Suprapubic skin (tissue), 4 donors: Measurements from ENCODE around the gene CHST15. TPM values are rescaled to one million over a fixed set of nuclear protein-coding genes. Genes with fewer than 3 reads are reported as not detected.

Experiments
- DNase-seq, 2 donors: peaks; one replicate each; pipeline ENCODE4 v3.0.0-alpha.2; 2019; ENCODE audit warnings: low spot score in 2 of 2
- H3K27ac ChIP-seq: fragments of 200-600 bp; sonication (generic); one replicate; pipeline ENCODE4 v1.5.1; 2019
- H3K27me3 ChIP-seq: fragments of 200-600 bp; sonication (generic); one replicate; pipeline ENCODE4 v1.5.1; 2019
- H3K36me3 ChIP-seq: fragments of 200-600 bp; sonication (generic); one replicate; pipeline ENCODE4 v1.5.1; 2019
- H3K4me1 ChIP-seq: fragments of 200-600 bp; sonication (generic); one replicate; pipeline ENCODE4 v1.5.1; 2019
- H3K4me3 ChIP-seq: fragments of 200-600 bp; sonication (generic); one replicate; pipeline ENCODE4 v1.5.1; 2019; ENCODE audit warnings: mild to moderate bottlenecking
- H3K9me3 ChIP-seq: fragments of 200-600 bp; sonication (generic); one replicate; pipeline ENCODE4 v1.5.1; 2019
- CTCF ChIP-seq, 2 donors: fragments of 200-600 bp in 1 of 2; fragments of 450-650 bp in 1 of 2; sonication (generic) in 1 of 2; IDR thresholded peaks; one replicate each; pipeline ENCODE4 v1.5.1; 2016 to 2019; ENCODE audit warnings: antibody characterized with exemption in 2 of 2, mild to moderate bottlenecking in 1 of 2, moderate library complexity in 1 of 2
- EP300 ChIP-seq: sonication (generic); formaldehyde crosslinking; IDR thresholded peaks from one replicate; pipeline ENCODE4 v1.6.1; 2017; ENCODE audit warnings: antibody characterized with exemption
- POLR2A ChIP-seq, 2 donors: fragments of 450-650 bp; IDR thresholded peaks; one replicate each; pipeline ENCODE4 v1.6.1; 2017; ENCODE audit warnings: antibody characterized with exemption in 2 of 2, mild to moderate bottlenecking in 2 of 2, moderate library complexity in 2 of 2
- POLR2AphosphoS5 ChIP-seq, 3 donors: sonication (generic); formaldehyde crosslinking; IDR thresholded peaks; one replicate each; pipeline ENCODE4 v1.6.1; 2017; ENCODE audit warnings: antibody characterized with exemption in 3 of 3
- WGBS: methylation state at CpG from one replicate; pipeline ENCODE4 v1.1.5; 2018; 5-methylcytosine and 5-hydroxymethylcytosine counted together
- total RNA-seq, 4 donors: library from RNA; depleted of rRNA; stranded (reverse); fragments of >200 nt; gene quantifications; one replicate each; pipeline ENCODE4 v1.1.0, GENCODE V29; 2016

Gene CHST15
- total RNA-seq, 4 donors from 2014 or later: 20.6 to 59.1 (median 22.8) TPM

DNA sequence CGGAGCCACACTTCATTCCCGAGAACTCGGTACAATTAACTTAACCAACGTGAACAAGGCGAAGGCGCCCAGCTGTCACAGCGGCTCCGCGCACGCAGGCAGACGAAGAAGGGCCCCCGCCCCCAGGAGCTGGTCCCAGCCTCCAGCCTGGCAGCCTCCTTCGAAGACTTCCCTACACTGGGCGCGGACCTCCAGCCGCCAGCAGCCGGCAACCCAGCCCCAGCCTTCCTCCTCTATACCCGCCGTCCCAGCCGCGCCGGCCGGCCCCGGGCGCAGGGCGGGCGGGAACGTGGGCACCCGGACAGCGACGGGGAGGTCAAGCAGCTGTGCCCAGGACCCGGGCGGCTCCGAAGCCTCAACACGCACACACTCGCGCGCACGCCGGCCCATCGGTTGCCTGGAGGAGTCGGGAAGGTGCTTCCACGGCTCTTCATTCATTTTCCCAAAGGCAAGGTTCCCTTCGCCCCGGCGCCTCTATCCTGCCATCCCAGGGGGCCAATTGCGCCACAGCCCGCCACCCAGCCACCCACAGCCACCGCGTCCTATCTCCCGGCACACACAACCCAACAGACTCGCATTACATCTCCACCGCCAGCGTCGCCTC lies 1.6 kb downstream of the CHST15 start:
- TF ChIP-seq POLR2A (IDR thresholded peaks at IDR 0.05): no peak
- no peak for TF ChIP-seq EP300
- TF ChIP-seq CTCF (IDR thresholded peaks at IDR 0.05): no peak
- TF ChIP-seq POLR2AphosphoS5 (IDR thresholded peaks at IDR 0.05): no peak
- Histone ChIP-seq H3K4me3 (peak overlapping the region; percentile 78), H3K27ac (peak overlapping the region; percentile 83), H3K9me3 (no peaks in the 10 kb centered on the region), H3K36me3 (no peaks in the 10 kb centered on the region), H3K27me3 (peaks cover 35% of the 10 kb centered on the region), H3K4me1 (peaks cover 56% of the 10 kb centered on the region)
- WGBS: 2% methylated on average over 31 of the region's 55 CpGs
- no peak for DNase-seq

DNA sequence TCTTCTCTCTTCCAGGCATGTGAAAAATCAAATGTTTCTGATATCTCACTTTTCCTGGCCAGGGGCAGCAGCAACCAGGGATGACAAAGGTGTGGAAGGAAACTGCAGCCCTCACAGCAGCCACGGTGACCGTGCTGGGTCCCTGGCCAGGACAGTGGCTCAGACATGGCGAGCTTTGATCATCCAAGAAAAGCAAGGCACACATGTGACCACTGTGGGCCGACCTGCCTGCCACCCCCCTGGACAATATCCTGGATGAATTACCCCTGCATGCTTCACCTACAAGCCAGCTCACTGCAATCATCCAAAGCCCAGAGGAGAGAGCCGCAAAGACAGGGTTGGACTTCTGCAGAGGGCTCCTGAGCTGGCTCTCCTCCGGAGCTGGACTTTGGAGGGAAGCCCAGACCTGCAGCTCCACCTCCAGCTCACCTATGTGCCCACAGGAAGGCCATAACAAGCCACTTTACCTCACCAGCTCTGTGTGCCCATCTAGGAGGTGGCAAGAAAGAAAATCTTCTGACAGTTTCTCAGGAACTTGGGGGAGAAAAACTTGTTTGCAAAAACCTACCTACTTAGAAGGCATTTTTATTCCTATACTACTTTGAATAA lies 2.7 kb downstream of the CHST15 start:
- H3K4me3 ChIP-seq: no peak overlapping the region
- TF ChIP-seq EP300 (no peak), CTCF (IDR thresholded peaks at IDR 0.05) (no peak), POLR2A (IDR thresholded peaks at IDR 0.05) (no peak), POLR2AphosphoS5 (IDR thresholded peaks at IDR 0.05) (no peak)
- DNase-seq: no peak
- H3K9me3 ChIP-seq: no peaks in the 10 kb centered on the region
- no peak overlapping the region for H3K27ac ChIP-seq
- peaks cover 32% of the 10 kb centered on the region for H3K27me3 ChIP-seq
- peaks cover 65% of the 10 kb centered on the region for H3K4me1 ChIP-seq
- no peaks in the 10 kb centered on the region for H3K36me3 ChIP-seq
- 81% methylated on average over 3 of the region's 6 CpGs for WGBS

- H3K4me1 ChIP-seq: peaks cover 63% of the 10 kb centered on the region
- H3K27ac ChIP-seq: no peak overlapping the region
- no peak overlapping the region for H3K4me3 ChIP-seq
- no peaks in the 10 kb centered on the region for H3K9me3 ChIP-seq
- TF ChIP-seq CTCF (IDR thresholded peaks at IDR 0.05) (no peak), EP300 (no peak), POLR2A (IDR thresholded peaks at IDR 0.05) (no peak), POLR2AphosphoS5 (IDR thresholded peaks at IDR 0.05) (no peak)
- peaks cover 32% of the 10 kb centered on the region for H3K27me3 ChIP-seq
- no peak for DNase-seq
- no peaks in the 10 kb centered on the region for H3K36me3 ChIP-seq
- 77% methylated on average over 5 of the region's 5 CpGs for WGBS
These were observed 3.5 kb downstream of the CHST15 start for GRCh38 chr10:124089859-124090258.

DNA sequence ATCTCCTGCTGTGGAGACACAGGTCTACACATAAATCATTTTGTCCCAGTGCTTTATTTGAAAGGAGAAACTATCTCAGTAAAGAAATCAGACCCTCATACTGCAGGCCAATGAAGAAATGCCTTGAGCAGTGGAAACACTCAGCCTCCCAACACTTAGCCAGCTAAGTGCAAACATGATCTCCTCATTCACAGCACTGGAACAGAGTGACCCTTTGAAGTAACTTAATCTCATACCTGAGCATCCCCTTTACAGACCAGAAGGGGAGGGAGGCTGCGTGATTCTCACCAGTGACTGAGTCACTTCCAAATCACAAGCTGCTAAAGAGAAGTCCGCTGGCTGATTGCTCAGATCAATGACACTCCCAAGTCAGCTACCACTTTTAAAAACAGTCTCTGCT lies 4.5 kb downstream of the CHST15 start:
- peaks cover 54% of the 10 kb centered on the region for H3K4me1 ChIP-seq

More for the DNA sequence above, 4.5 kb downstream of the CHST15 start:
- TF ChIP-seq EP300: no peak
- TF ChIP-seq CTCF (IDR thresholded peaks at IDR 0.05): no peak
- no peaks in the 10 kb centered on the region for H3K9me3 ChIP-seq
- 66% methylated on average over 2 of the region's 2 CpGs for WGBS
- H3K27ac ChIP-seq: no peak overlapping the region
- H3K4me3 ChIP-seq: no peak overlapping the region
- peaks cover 28% of the 10 kb centered on the region for H3K27me3 ChIP-seq
- H3K36me3 ChIP-seq: no peaks in the 10 kb centered on the region
- DNase-seq: no peak
